NB4 (cell line): ENCODE data around the gene MYLK.

ENCODE experiments used
- DNase-seq: peaks from one replicate; pipeline ENCODE4 v3.0.0; 2010; ENCODE audit warnings: low read depth
- H3K4me3 ChIP-seq: one replicate; pipeline ENCODE4 v1.5.1; 2011; ENCODE audit warnings: mild to moderate bottlenecking, low read depth, low read length, moderate library complexity
- MAX ChIP-seq: IDR thresholded peaks from 2 replicates; pipeline ENCODE4 v1.6.1; 2011; ENCODE audit warnings: low read depth, low read length
- MYC ChIP-seq: IDR thresholded peaks from 2 replicates; pipeline ENCODE4 v1.6.1; 2011; ENCODE audit warnings: low read depth, low read length
- POLR2A ChIP-seq: IDR thresholded peaks from 2 replicates; pipeline ENCODE4 v1.6.1; 2011; ENCODE audit warnings: mild to moderate bottlenecking; ENCODE audit not compliant: insufficient read length; ENCODE audit errors: extremely low read depth
- TF ChIP-seq, protein P1 (sequence below): IDR thresholded peaks from one replicate; pipeline ENCODE4 v1.5.1; 2012; ENCODE audit warnings: low read depth, low read length

MYLK gene

DNA sequence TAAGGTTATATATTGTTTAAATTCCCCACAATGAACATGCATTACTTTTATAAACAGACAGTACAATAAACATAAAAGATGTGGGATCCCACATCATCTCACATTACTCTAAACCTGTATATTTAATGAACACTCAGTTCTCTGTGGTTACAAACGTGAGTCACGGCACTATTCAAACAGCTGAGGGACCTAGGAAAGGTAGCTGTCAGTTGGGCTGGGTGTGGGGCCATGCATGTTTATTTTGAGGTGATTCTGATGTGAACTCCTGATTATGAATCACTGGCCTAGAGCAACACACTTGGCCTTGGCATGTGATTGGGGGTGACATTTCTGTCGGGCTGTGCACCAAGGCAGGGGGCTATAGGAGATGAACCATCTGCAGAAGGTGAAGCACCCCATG, 151.7 kb downstream of the MYLK start:
- H3K4me3 ChIP-seq = no peak overlapping the region
- TF ChIP-seq MYC = no peak
- no peak for TF ChIP-seq POLR2A
- TF ChIP-seq, protein P1, sequence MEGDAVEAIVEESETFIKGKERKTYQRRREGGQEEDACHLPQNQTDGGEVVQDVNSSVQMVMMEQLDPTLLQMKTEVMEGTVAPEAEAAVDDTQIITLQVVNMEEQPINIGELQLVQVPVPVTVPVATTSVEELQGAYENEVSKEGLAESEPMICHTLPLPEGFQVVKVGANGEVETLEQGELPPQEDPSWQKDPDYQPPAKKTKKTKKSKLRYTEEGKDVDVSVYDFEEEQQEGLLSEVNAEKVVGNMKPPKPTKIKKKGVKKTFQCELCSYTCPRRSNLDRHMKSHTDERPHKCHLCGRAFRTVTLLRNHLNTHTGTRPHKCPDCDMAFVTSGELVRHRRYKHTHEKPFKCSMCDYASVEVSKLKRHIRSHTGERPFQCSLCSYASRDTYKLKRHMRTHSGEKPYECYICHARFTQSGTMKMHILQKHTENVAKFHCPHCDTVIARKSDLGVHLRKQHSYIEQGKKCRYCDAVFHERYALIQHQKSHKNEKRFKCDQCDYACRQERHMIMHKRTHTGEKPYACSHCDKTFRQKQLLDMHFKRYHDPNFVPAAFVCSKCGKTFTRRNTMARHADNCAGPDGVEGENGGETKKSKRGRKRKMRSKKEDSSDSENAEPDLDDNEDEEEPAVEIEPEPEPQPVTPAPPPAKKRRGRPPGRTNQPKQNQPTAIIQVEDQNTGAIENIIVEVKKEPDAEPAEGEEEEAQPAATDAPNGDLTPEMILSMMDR = no peak
- TF ChIP-seq MAX = no peak
- DNase-seq = no peak

DNA sequence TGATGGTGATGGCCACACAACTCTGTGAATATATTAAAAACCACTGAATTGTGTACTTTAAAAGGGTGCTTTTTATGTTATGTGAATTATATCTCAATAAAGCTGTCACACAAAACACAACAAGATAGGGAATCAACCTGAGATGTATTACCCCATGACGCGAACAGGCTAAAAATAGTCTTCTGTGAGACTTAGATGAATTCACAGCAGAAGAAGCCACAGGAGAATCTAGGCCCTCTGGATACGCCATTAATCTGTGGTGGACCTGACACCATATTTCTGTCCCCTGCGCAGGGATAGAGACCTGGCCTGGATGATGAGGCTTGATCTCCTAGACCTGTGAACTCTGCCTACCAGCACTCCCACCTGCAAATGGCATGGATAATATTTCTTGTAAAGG, 153.3 kb downstream of the MYLK start:
- DNase-seq = no peak

DNA sequence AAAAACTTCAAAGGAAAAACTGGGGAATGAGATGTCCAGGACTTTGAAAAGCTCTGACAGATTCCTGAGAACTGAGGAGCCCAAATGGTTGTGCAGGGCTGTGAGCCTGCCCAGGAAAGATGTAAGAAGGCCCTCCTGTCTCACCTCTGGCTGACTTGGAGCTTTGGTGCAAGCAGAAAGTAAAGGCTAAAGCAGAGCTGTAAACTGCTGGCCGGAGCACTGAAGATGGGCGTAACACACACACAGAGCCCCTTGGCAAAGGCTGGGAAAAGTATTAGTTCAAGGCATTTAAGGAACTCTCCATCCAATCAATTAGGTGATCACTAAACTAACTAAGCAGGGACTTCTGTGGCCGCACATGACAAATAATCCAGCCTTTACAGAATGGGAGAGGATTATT, 155.1 kb downstream of the MYLK start:
- TF ChIP-seq, protein P1 = no peak
- TF ChIP-seq MYC (no peak), POLR2A (no peak), MAX (no peak)
- DNase-seq = no peak

More for the DNA sequence above, 153.3 kb downstream of the MYLK start:
- TF ChIP-seq, protein P1 = no peak
- TF ChIP-seq MYC (no peak), MAX (no peak), POLR2A (no peak)
- H3K4me3 ChIP-seq = no peak overlapping the region

DNA sequence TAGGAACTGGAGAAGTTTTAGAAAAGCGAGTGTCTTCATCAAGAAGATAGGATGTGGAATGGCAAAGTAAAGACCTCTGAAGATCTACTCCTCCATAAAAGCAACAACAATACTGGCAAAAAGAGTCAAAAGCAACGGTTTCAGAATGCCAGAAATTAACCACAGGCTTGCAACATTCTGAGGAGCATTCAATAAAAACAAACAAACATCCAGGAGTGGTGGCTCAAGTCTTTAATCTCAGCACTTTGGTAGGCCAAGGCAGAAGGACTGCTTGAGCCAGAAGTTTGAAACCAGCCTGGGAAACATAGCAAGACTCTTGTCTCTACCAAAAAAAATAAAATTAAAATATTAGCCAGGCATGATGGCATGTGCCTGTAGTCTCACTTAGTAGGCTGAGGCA, 156.1 kb downstream of the MYLK start:
- TF ChIP-seq MYC (no peak), POLR2A (no peak), MAX (no peak)
- TF ChIP-seq, protein P1 = no peak
- no peak for DNase-seq
- no peak overlapping the region for H3K4me3 ChIP-seq

More for the DNA sequence above, 155.1 kb downstream of the MYLK start:
- H3K4me3 ChIP-seq = no peak overlapping the region

DNA sequence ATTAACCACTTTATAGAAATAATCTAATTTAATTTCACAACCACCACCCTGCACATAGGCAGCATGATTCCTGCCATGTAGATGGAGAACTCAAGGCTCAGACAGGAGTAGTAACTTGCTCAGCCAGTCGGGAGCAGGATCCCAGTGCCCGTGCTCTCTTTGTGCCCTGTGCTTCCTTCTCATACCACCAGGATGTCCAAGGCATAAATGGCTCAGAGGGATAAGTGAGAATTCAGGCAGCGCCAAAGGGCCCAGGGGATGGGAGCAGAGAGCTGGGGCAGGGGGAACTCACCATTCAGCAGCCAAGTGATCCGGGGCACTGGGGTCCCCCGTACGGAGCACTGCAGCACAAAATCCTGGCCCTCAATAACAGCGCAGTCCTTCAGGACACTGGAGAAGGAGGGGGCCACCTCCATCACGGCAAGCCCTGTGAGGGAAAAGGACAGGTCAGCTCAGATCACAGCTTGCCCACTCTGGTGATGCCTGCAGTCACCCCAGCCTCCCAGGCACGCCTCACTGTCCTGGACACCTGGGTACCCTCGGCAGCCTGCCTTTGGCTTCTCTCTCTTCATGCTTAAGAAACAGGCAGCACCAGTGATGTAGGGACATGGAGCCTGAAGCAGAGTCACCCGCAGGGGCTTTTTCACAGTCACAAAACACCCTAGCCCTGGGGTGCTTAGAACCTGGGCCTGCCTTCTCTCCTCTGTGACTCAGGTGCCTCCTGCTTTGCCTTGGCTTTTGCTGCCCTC, 158.3 kb downstream of the MYLK start:
- no peak overlapping the region for H3K4me3 ChIP-seq
- DNase-seq = no peak

DNA sequence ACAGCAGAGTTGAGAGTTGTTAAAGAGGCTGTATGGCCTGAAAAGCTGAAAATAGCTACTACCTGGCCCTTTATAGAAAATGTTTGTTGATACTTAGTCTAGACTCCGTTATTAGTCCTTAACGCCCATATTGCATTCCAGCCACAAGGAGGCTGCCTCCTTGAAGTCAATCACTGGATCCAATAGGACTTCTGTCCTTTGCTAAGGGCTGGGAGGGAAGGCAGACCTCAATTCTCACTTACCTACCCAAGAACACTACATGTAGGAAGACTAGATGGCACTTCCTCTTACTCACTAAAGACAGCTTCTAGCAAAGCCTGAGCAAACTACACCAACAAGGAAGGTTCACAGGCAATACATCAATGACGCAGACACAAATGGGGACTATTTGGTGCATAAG, 159.8 kb downstream of the MYLK start:
- DNase-seq = peak; percentile 3
- TF ChIP-seq, protein P1 = no peak
- no peak for TF ChIP-seq POLR2A
- no peak for TF ChIP-seq MYC
- TF ChIP-seq MAX = no peak

More for the DNA sequence above, 158.3 kb downstream of the MYLK start:
- TF ChIP-seq POLR2A (no peak), MYC (no peak)

More for the DNA sequence above, 159.8 kb downstream of the MYLK start:
- H3K4me3 ChIP-seq = no peak overlapping the region
